ENCODE data around the gene CD47. TPM values are rescaled to one million over a fixed set of nuclear protein-coding genes. Genes with fewer than 3 reads are reported as not detected.

The CD47 gene
- total and polyA plus RNA-seq, 8 donors, result 15.9 to 154 (median 79.9) TPM

DNA sequence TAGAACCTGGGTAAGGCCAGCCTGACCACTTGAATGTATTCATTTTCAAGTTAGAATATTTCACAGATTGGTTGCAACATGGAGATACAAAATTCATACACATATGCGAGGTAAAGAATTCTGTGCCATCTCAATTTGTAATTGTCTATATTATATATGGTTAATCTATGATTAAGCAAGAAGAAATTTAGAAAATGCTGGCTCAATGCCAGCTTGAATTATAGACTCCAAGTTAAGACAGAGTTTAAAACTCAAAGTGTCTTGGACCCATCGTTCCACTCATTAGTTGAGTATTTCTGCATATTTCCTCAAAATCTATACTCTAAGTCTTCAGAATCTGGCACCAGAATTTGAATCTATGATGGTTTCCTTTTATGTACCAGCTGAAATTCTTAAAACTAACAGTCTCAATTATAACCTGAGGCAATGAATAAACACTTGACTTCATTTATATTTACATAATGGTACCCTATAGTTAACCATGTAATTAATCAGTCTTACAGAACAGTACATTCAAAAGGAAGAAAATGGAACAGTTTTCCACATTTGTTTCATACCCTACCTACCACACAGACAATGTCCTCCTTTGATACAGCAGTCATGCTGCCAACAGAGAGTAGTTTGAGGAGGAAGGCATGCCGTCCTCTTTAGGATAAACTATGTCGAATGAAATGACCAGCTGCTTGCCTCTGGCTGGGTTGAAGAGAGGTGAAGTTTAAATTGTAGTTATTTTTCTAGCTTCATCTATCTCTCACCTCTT, 95.7 kb downstream of the CD47 start:
- 70 to 83% (median 75%) methylated on average over 4 of the region's 4 CpGs for WGBS, 5 donors
- Histone ChIP-seq H3K4me3 (no peak overlapping the region), H3K27me3 (no peaks in the 10 kb centered on the region), H3K4me1 (peaks cover 0 to 21% (median 6%) of the 10 kb centered on the region in 4 donors), H3K9me3 (no peaks in the 10 kb centered on the region), H3K27ac (no peak overlapping the region), H3K36me3 (no peaks in the 10 kb centered on the region)
- intact Hi-C loops (cut with DNase I; ENCODE audit: low total_unique reads), result no loop called here
- no peak for TF ChIP-seq CTCF (IDR thresholded peaks at IDR 0.05)
- TF ChIP-seq POLR2AphosphoS5 (IDR thresholded peaks at IDR 0.05), result no peak
- no peak for TF ChIP-seq EP300 (IDR thresholded peaks at IDR 0.05)
- no peak for TF ChIP-seq POLR2A (IDR thresholded peaks at IDR 0.05)
- no peak for DNase-seq

DNA sequence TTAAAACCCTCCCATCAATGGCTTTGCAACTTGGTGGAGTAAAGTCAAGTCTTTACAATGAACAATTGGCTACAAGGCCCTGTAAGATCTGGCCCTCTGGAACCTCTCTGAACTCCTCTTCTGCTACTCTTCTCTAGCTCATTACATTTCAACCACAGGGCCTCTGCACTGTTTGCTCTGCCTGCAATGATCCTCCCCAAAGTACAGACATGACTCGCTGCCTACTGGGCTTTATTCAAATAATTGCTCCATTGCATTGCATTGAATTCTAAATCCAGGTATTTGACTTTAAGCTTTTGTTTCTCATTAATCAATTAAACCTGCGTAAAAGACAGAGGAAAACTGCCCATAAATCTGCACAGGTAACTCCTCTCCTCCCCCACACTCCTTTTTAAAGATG, 96.7 kb downstream of the CD47 start:
- WGBS, 5 donors, result 88 to 97% (median 94%) methylated on average over 2 of the region's 2 CpGs
- Histone ChIP-seq H3K36me3 (no peaks in the 10 kb centered on the region), H3K9me3 (no peaks in the 10 kb centered on the region), H3K4me3 (no peak overlapping the region), H3K27me3 (no peaks in the 10 kb centered on the region), H3K4me1 (peaks cover 0 to 25% (median 8%) of the 10 kb centered on the region in 4 donors), H3K27ac (no peak overlapping the region)
- intact Hi-C loops (cut with DNase I; ENCODE audit: low total_unique reads), result no loop called here
- TF ChIP-seq CTCF (IDR thresholded peaks at IDR 0.05) (no peak), EP300 (IDR thresholded peaks at IDR 0.05) (no peak), POLR2AphosphoS5 (IDR thresholded peaks at IDR 0.05) (no peak), POLR2A (IDR thresholded peaks at IDR 0.05) (no peak)
- DNase-seq, result no peak

- intact Hi-C loops (cut with DNase I; ENCODE audit: low total_unique reads), result no loop called here
- Histone ChIP-seq H3K36me3 (no peaks in the 10 kb centered on the region), H3K4me1 (peaks cover 2 to 25% (median 11%) of the 10 kb centered on the region in 4 donors), H3K4me3 (no peak overlapping the region), H3K27me3 (no peaks in the 10 kb centered on the region), H3K9me3 (no peaks in the 10 kb centered on the region), H3K27ac (no peak overlapping the region)
- TF ChIP-seq CTCF (IDR thresholded peaks at IDR 0.05) (no peak), EP300 (IDR thresholded peaks at IDR 0.05) (no peak), POLR2A (IDR thresholded peaks at IDR 0.05) (no peak), POLR2AphosphoS5 (IDR thresholded peaks at IDR 0.05) (no peak)
- WGBS, 5 donors, result 75 to 96% (median 84%) methylated on average over 1 of the region's 1 CpG
- no peak for DNase-seq
Observed at GRCh38 chr3:107993771-107994170, 97.1 kb downstream of the CD47 start.

Other genes with a start within 250 kb of the CD47 start
- 100 to 1,000 TPM in 2 of 5 donors, 10 to 100 TPM in 3; 34.9 to 118 (median 38.5) TPM for gene IFT57, start 131.4 kb upstream of the CD47 start, total RNA-seq
- 10 to 100 TPM; 15.6 to 32.4 (median 29.5) TPM for gene IFT57, start 131.4 kb upstream of the CD47 start, polyA plus RNA-seq
- 10 to 100 TPM in 2 of 5 donors, 1 to 10 TPM in 1, under 1 TPM in 1, not detected in 1; 0.87 to 18.8 (median 9.6) TPM for gene HHLA2, start 205.5 kb upstream of the CD47 start, total RNA-seq
- 1 to 10 TPM in 2 of 3 donors, under 1 TPM in 1; 0.23 to 2.7 (median 1.2) TPM for gene HHLA2, start 205.5 kb upstream of the CD47 start, polyA plus RNA-seq

Data from stomach (tissue), 9 donors.